Natural killer cell (primary cell): ENCODE data around the gene RIC8B. TPM values are rescaled to one million over a fixed set of nuclear protein-coding genes. Genes with fewer than 3 reads are reported as not detected.

Experiments
- ATAC-seq, 3 donors: fragments of 150-1000 bp in 2 of 3; fragments of 200-7000 bp in 1 of 3; cut with Tn5 transposase; 1 replicate in 1 of 3; 2 replicates in 2 of 3; pipeline ENCODE4 v1.10.0; 2021; ENCODE audit warnings: mild to moderate bottlenecking in 2 of 3, moderate library complexity in 2 of 3
- DNase-seq, 2 donors: peaks; one replicate each; pipeline versions ENCODE4 v3.0.0 to v3.0.0-alpha.2; 2013 to 2021; ENCODE audit warnings: mixed read lengths in 1 of 2
- H3K27ac ChIP-seq: one replicate; pipeline ENCODE4 v1.5.1; 2013; ENCODE audit warnings: mild to moderate bottlenecking, low read length
- H3K27me3 ChIP-seq: one replicate; pipeline ENCODE4 v1.6.1; 2013; ENCODE audit warnings: low read length; ENCODE audit not compliant: control insufficient read depth, insufficient read depth
- H3K36me3 ChIP-seq: one replicate; pipeline ENCODE4 v1.6.1; 2013; ENCODE audit warnings: low read length; ENCODE audit not compliant: control insufficient read depth, insufficient read depth
- H3K4me1 ChIP-seq: one replicate; pipeline ENCODE4 v1.6.1; 2013; ENCODE audit warnings: low read length; ENCODE audit not compliant: control insufficient read depth, insufficient read depth
- H3K4me3 ChIP-seq: one replicate; pipeline ENCODE4 v1.5.1; 2013; ENCODE audit warnings: low read length
- H3K9me3 ChIP-seq: one replicate; pipeline ENCODE4 v1.6.1; 2013; ENCODE audit warnings: low read length; ENCODE audit not compliant: control insufficient read depth, insufficient read depth
- H3K27ac Mint-ChIP-seq, 2 donors: one replicate each; pipeline ENCODE4 v1.8.0; 2022; ENCODE audit warnings: mild to moderate bottlenecking in 2 of 2, mixed read lengths in 2 of 2, moderate library complexity in 1 of 2
- H3K27me3 Mint-ChIP-seq, 2 donors: one replicate each; pipeline ENCODE4 v1.8.0; 2022; ENCODE audit warnings: low read depth in 2 of 2, mixed read lengths in 2 of 2
- H3K36me3 Mint-ChIP-seq: one replicate; pipeline ENCODE4 v1.8.0; 2022; ENCODE audit warnings: mixed read lengths
- H3K4me1 Mint-ChIP-seq, 2 donors: one replicate each; pipeline ENCODE4 v1.8.0; 2022; ENCODE audit warnings: mixed read lengths in 2 of 2
- H3K4me3 Mint-ChIP-seq: one replicate; pipeline ENCODE4 v1.8.0; 2022; ENCODE audit warnings: mild to moderate bottlenecking, moderate library complexity, mixed read lengths
- H3K9me3 Mint-ChIP-seq, 2 donors: one replicate each; pipeline ENCODE4 v1.8.0; 2022; ENCODE audit warnings: mixed read lengths in 2 of 2
- CTCF ChIP-seq: fragments of 200-600 bp; IDR thresholded peaks from one replicate; pipeline ENCODE4 v1.8.0; 2022; ENCODE audit warnings: antibody characterized with exemption
- WGBS: methylation state at CpG from one replicate; pipeline ENCODE4 v1.1.7; 2013; ENCODE audit warnings: missing lambda C conversion rate; ENCODE audit not compliant: insufficient coverage; 5-methylcytosine and 5-hydroxymethylcytosine counted together
- intact Hi-C: fragments of 100-400 bp; cut with micrococcal nuclease; formaldehyde crosslinking; loops from one replicate; pipeline ENCODE4 v1.14.2; 2022
- total RNA-seq, 4 donors: library from RNA; stranded (reverse); fragments of 120-200 nt in 1 of 4; gene quantifications; one replicate each; pipeline versions ENCODE4 v1.2.3 to v1.2.4, GENCODE V29; 2013 to 2022

Gene RIC8B
- total RNA-seq, 3 donors from 2014 or later (not counting 1 experiment from before 2014, with no cell fraction given): 12.1 to 21.3 (median 15.5) TPM

- no peak overlapping the region for H3K27ac Mint-ChIP-seq
- no peak for ATAC-seq
Measured at GRCh38 chr12:106894774-106895173, 120.3 kb downstream of the RIC8B start.

GRCh38 chr12:106896603-106897002 is 122.1 kb downstream of the RIC8B start:
- no peak for DNase-seq
- intact Hi-C loops: no loop called here
- Histone ChIP-seq H3K4me3 (no peak overlapping the region), H3K4me1 (no peaks in the 10 kb centered on the region), H3K9me3 (no peaks in the 10 kb centered on the region), H3K36me3 (no peaks in the 10 kb centered on the region), H3K27ac (no peak overlapping the region), H3K27me3 (no peaks in the 10 kb centered on the region)
- peaks cover under 1 to 29% of the 10 kb centered on the region in 2 donors for H3K27me3 Mint-ChIP-seq
- H3K36me3 Mint-ChIP-seq: no peaks in the 10 kb centered on the region
- no peak overlapping the region for H3K4me3 Mint-ChIP-seq
- ATAC-seq: no peak
- peaks cover 0 to 3% of the 10 kb centered on the region in 2 donors for H3K4me1 Mint-ChIP-seq
- no peak overlapping the region for H3K27ac Mint-ChIP-seq
- TF ChIP-seq CTCF: no peak
- H3K9me3 Mint-ChIP-seq: peaks cover 0 to 2% of the 10 kb centered on the region in 2 donors

More at GRCh38 chr12:106894774-106895173, 120.3 kb downstream of the RIC8B start:
- WGBS: 86% methylated on average over 1 of the region's 1 CpG
- peaks cover 0 to 18% of the 10 kb centered on the region in 2 donors for H3K27me3 Mint-ChIP-seq
- H3K9me3 Mint-ChIP-seq: peaks cover 0 to 2% of the 10 kb centered on the region in 2 donors
- H3K27me3 ChIP-seq: no peaks in the 10 kb centered on the region
- no peaks in the 10 kb centered on the region for H3K9me3 ChIP-seq
- H3K36me3 ChIP-seq: no peaks in the 10 kb centered on the region
- H3K27ac ChIP-seq: no peak overlapping the region
- no peak overlapping the region for H3K4me3 Mint-ChIP-seq
- no peaks in the 10 kb centered on the region for H3K4me1 ChIP-seq
- DNase-seq: no peak
- TF ChIP-seq CTCF: no peak
- H3K4me1 Mint-ChIP-seq: peaks cover 0 to 3% of the 10 kb centered on the region in 2 donors
- H3K36me3 Mint-ChIP-seq: no peaks in the 10 kb centered on the region
- intact Hi-C loops: no loop called here
- no peak overlapping the region for H3K4me3 ChIP-seq

GRCh38 chr12:106897082-106897481 is 122.6 kb downstream of the RIC8B start:
- ATAC-seq: no peak
- intact Hi-C loops: no loop called here
- Mint-ChIP-seq H3K4me1 (peaks cover 0 to 3% of the 10 kb centered on the region in 2 donors), H3K4me3 (no peak overlapping the region), H3K36me3 (no peaks in the 10 kb centered on the region), H3K9me3 (peaks cover 0 to 2% of the 10 kb centered on the region in 2 donors), H3K27me3 (peaks cover 5 to 33% of the 10 kb centered on the region in 2 donors), H3K27ac (no peak overlapping the region)
- no peak for TF ChIP-seq CTCF
- Histone ChIP-seq H3K4me1 (no peaks in the 10 kb centered on the region), H3K36me3 (no peaks in the 10 kb centered on the region), H3K27me3 (peaks cover under 1% of the 10 kb centered on the region), H3K27ac (no peak overlapping the region), H3K9me3 (no peaks in the 10 kb centered on the region), H3K4me3 (no peak overlapping the region)
- DNase-seq: no peak
- 92% methylated on average over 5 of the region's 6 CpGs for WGBS
